ENCODE data around the gene EXOC4.

Gene EXOC4

GRCh38 chr7:133536450-133536849 is 283.6 kb downstream of the EXOC4 start:
- DNase-seq (ENCODE audit: low spot score), result no peak

- no peak for DNase-seq (ENCODE audit: low spot score)
Measured at GRCh38 chr7:133539016-133539415, 286.1 kb downstream of the EXOC4 start.

DNA sequence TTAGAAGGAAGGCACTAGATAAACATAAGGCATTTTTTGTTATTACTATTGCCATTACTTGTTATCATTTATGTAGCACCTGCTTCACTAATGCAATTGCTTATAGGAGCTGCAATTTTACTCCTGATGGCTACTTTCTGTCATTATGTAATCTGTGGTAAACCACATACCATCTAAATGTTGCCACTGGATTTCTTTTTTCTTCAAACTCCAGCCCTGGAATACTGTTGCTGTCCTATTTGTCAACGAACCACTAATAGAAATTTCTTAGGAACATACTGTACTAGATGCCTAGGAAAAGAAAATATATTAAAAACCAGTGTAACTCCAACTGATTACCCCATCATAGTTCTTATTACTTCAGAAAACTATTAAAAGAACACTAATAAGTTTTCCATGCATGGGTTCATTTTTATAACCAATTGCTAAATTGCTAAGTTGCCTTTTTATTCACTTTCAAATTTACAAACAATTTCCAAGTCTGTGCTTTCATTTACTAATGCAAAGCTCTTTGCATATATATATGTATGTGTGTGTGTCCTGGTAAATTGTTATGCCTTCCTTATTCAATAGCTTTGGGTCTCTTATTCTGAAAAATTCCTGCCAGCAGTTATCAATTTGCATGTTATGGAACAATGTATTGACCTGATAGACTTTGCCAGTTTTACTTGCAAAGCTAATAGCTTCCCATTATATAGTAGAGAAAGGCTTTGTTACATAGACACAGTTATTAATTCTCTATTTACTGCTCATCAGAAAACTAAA is 287.4 kb downstream of the EXOC4 start:
- no peak for DNase-seq (ENCODE audit: low spot score)

- no peak for DNase-seq (ENCODE audit: low spot score)
Measured at GRCh38 chr7:133542209-133542780, 289.4 kb downstream of the EXOC4 start.

DNA sequence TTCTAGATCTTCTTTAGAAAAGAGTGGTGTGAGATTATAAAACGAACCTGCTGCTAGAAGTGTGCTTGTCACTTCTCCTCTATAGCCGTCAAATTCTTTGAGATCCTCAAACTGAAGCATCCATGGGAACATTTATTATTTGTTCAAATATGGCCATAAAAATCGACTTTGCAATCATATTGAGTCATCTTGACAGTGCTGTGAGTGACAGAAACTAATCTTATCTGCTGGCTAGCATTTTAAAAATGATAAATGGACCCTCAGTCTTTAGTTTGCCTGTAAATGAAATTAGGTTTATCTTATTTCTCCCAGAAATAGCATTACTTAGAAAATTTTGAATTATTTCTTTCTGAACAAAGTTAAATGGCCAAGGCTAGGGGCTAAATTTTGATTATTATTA is 290.8 kb downstream of the EXOC4 start:
- no peak for DNase-seq (ENCODE audit: low spot score)

- DNase-seq (ENCODE audit: low spot score), result no peak
Measured at GRCh38 chr7:133545618-133546017, 292.7 kb downstream of the EXOC4 start.

GRCh38 chr7:133547981-133548380 is 295.1 kb downstream of the EXOC4 start:
- no peak for DNase-seq (ENCODE audit: low spot score)

DNA sequence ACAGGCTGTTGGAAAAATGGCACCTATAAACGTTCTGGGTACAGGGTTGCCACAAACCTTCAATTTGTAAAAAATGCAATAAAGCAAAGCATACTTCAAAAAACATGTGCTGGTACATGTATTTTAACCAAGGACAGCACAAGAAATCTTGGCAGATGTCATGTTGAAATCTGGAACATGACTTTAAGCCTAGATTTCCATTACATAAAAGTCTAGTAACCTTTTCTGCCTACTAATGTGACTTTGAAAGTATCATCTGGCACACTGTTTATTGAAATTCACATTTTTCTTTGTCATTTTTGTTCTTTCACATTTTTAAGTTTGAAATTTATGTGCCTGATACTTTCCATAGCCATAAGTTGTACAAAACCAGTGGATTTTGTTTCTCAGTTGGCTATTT is 296.8 kb downstream of the EXOC4 start:
- DNase-seq (ENCODE audit: low spot score), result no peak

- DNase-seq (ENCODE audit: low spot score), result no peak
Measured at GRCh38 chr7:133550145-133550544, 297.3 kb downstream of the EXOC4 start.

DNA sequence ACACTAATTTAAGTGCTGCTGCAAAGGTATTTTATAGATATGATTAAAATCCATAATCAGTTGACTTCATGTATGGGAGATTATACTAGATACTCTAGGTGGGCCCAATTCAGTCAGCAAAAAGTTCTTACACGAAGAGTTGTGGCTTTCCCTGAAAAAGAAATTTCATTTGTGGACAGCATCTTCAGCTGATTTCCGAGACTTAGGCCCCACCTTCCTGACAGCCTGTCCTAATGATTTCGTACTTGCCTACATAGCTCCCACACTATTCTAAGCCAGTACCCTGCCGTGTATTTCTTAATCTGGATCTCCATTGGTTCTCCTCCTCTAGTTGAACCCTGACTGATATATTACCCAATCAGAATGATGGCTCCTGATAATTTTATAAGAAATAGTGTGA is 297.9 kb downstream of the EXOC4 start:
- DNase-seq (ENCODE audit: low spot score), result no peak

- DNase-seq (ENCODE audit: low spot score), result no peak
Measured at GRCh38 chr7:133551466-133551865, 298.6 kb downstream of the EXOC4 start.

DNA sequence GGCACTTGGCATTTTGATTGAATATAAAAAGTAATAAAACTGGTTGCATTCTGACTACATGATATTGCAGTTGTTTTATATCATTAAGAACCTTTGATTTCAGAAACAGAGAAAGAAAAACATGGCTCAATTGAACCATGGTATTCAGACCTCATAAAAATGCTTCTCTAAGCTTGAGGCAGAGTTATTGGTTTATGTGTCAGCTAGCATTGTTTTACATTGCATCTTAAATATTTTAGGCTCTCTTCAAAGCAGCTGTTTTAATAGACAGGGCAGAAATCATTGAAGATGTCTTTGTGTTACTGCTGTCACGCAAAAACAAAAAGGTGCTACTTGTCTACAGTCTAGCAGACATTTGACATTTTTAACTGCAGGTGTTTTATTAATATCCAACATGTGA is 299.2 kb downstream of the EXOC4 start:
- DNase-seq (ENCODE audit: low spot score), result no peak

- no peak for DNase-seq (ENCODE audit: low spot score)
Measured at GRCh38 chr7:133554330-133554729, 301.5 kb downstream of the EXOC4 start.

- no peak for DNase-seq (ENCODE audit: low spot score)
Measured at GRCh38 chr7:133556048-133556447, 303.2 kb downstream of the EXOC4 start.

DNA sequence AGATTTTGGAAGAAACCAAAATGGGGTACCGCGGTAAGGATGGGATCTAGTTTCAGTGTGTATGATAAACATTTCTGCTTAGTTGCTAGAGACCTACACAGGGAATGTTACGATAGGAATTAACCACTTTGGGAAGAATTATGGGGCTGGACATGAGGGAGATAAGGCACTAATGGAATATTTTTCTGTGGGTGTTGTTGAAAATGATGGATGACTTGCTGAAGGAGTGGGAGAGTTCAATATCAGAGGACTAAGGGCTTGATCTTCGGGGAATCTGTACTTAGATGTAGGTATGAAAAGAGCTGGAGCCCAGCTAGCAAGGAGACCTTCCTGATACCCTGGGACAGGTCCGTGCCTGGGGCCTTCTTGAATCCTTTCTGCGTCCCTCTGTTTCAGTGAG is 303.7 kb downstream of the EXOC4 start:
- DNase-seq (ENCODE audit: low spot score), result no peak

GRCh38 chr7:133560900-133561299 is 308.0 kb downstream of the EXOC4 start:
- no peak for DNase-seq (ENCODE audit: low spot score)

DNA sequence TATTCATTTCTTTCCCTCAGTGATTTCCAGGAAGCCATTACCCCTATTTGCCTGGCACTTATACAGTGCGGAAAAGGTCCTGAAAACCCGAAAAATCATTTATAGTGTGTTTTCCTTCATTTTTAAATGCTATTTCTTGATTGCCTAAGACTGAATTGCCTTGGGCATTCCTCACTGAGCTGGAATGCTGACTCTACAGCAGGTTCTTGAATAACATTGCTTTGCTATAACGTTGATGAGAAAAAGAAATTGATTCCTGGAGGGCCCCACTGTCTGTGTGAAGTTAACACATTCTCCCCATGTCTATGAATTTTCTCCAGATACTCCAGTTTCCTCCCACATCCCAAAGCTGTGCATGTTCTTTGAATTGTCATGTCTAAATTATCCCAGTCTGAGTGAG is 308.5 kb downstream of the EXOC4 start:
- no peak for DNase-seq (ENCODE audit: low spot score)

DNA sequence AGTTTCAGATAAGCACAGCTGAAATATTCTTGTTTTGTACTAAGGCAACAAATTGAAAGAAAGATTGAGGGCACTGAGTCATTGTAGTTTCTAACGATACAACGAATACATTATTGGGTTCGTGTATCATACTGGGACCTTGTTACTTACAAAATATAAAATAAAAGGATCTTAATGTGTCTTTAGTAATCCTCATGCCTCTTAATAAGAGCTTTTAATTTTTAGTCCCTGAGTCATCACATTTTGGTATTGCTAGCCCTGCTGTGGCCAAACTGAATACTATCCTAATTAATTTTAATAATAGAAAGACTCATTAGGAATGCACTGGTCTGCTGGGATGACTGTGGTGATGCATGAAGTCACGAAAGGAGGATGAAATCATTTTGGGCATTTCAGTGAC is 309.7 kb downstream of the EXOC4 start:
- no peak for DNase-seq (ENCODE audit: low spot score)

DNA sequence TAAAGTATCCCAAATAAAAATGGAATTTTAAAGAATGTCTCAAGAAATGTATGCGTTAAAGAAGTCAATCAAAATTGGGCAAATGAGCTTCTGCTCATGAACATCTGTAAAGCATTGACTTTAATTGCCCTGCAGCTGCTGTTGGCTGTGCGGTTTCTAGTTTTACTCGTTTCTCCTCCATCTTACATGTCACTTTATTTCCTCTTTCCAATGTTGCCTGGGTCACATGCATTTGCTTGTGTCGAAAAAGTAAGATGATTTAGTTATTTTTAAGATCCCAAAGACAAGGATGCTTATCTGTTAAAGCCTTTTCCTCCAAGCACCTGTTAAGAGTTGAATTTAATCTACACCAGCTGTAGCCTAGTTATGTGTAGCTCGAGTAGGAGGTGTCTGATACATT is 310.4 kb downstream of the EXOC4 start:
- DNase-seq (ENCODE audit: low spot score), result no peak

DNA sequence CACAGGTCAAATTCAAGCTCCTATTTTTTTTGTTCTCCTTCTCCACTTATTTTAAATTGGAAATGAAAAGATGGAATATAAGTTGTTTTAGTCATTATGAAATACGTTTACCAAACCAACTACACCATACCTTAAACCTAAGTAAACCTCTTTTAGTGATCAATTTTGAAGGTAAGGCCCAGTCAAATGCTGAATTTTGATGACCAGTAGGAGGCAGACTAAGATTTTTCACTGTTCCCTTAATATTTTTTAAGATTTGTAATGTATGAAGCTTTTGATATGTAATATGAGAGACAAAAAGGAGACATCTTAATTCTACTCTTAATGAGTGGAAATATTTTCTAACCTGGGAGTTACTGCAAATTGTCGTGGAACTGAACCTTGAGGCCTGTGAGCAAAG is 311.6 kb downstream of the EXOC4 start:
- no peak for DNase-seq (ENCODE audit: low spot score)

GRCh38 chr7:133568544-133568943 is 315.7 kb downstream of the EXOC4 start:
- no peak for DNase-seq (ENCODE audit: low spot score)

DNA sequence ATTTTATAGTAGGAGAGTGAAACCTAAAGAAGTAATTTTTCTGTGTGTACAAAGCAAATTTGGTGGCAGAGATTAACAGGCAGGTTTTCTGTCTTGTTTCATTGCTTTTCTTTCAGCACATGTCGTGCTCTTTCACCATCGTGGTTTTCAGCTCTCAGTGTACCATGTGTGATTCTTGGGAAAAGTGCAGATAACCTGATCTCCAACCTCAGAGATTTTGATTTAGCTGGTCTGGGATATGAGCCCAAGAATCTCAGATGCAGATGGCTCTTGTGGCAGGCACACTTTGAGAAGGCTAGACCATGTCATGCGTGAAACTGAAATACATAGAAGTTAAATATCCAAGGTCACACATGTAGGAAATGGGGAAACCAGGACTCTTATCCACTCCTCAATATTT is 317.4 kb downstream of the EXOC4 start:
- DNase-seq (ENCODE audit: low spot score), result no peak

- DNase-seq (ENCODE audit: low spot score), result no peak
Measured at GRCh38 chr7:133571076-133571475, 318.2 kb downstream of the EXOC4 start.

GRCh38 chr7:133572087-133572486 is 319.2 kb downstream of the EXOC4 start:
- no peak for DNase-seq (ENCODE audit: low spot score)

All from pons (tissue), 1 donor.